ENCODE measurements around the gene RPS19.

- no peak for TF ChIP-seq KDM1A (IDR thresholded peaks at IDR 0.05; ENCODE audit: low read depth)
- TF ChIP-seq HDAC2 (IDR thresholded peaks at IDR 0.05) = no peak
- TF ChIP-seq CTCF (IDR thresholded peaks at IDR 0.05) = no peak
- no peak for TF ChIP-seq REST (IDR thresholded peaks at IDR 0.05)
- no peak for TF ChIP-seq USF2 (IDR thresholded peaks at IDR 0.05)
- no peak for TF ChIP-seq HMGXB4 (CRISPR knock-in tag; IDR thresholded peaks at IDR 0.05; ENCODE audit: borderline replicate concordance)
- TF ChIP-seq EP300 (IDR thresholded peaks at IDR 0.05) = no peak
- TF ChIP-seq HOXA7 (CRISPR knock-in tag; IDR thresholded peaks at IDR 0.05) = no peak
- no peak for TF ChIP-seq CHD2 (IDR thresholded peaks at IDR 0.05; ENCODE audit: low read length, partially characterized antibody)
- TF ChIP-seq BHLHE40 (IDR thresholded peaks at IDR 0.05; ENCODE audit: low read depth, low read length) = no peak
- TF ChIP-seq MAX (IDR thresholded peaks at IDR 0.05) = no peak
- TF ChIP-seq POLR2A (IDR thresholded peaks at IDR 0.05; ENCODE audit: low read length) = no peak
- no peak for TF ChIP-seq CBX2 (IDR thresholded peaks at IDR 0.05; ENCODE audit: borderline replicate concordance, low read depth)
- no peak for TF ChIP-seq RFX5 (IDR thresholded peaks at IDR 0.05)
These were observed 37.1 kb downstream of the RPS19 start for GRCh38 chr19:41897181-41897580.
